ENCODE results near the gene CAMK2N1. TPM values are rescaled to one million over a fixed set of nuclear protein-coding genes. Genes with fewer than 3 reads are reported as not detected.

Gene CAMK2N1
- total and polyA plus RNA-seq, 8 donors = 17.9 to 91.0 (median 61.8) TPM

- peaks cover 0 to 36% of the 10 kb centered on the region in 2 donors for H3K27me3 ChIP-seq
- ATAC-seq (peak; percentile 90), DNase-seq (peak; percentile 78 to 89 (median 84))
- peaks cover 0 to 13% of the 10 kb centered on the region in 2 donors for H3K36me3 ChIP-seq
- TF ChIP-seq CTCF (IDR thresholded peaks at IDR 0.05) = peak; percentile 91 to 99
- H3K4me1 ChIP-seq = peaks cover 6 to 29% of the 10 kb centered on the region in 2 donors
- no peaks in the 10 kb centered on the region for H3K9me3 ChIP-seq
- H3K27ac ChIP-seq = peak overlapping the region in 1 of 2 donors; percentile 4
- H3K4me3 ChIP-seq = no peak overlapping the region
- intact Hi-C loops (cut with DNase I) = loop anchor here in 1 of 2 donors (5.0 kb wide), 1 partner anchor 282 kb away; no protein-coding TSS in a partner anchor
Measured at GRCh38 chr1:20493839-20494608, 8.0 kb upstream of the CAMK2N1 start.

- intact Hi-C loops (cut with DNase I) = loop anchor here in 1 of 2 donors (5.0 kb wide), 1 partner anchor 281 kb away; no protein-coding TSS in a partner anchor
- Histone ChIP-seq H3K27ac (no peak overlapping the region), H3K4me1 (peaks cover 6 to 29% of the 10 kb centered on the region in 2 donors)
Measured at GRCh38 chr1:20493309-20493708, 7.3 kb upstream of the CAMK2N1 start.

GRCh38 chr1:20492751-20493150, 6.7 kb upstream of the CAMK2N1 start:
- Histone ChIP-seq H3K27ac (no peak overlapping the region), H3K9me3 (no peaks in the 10 kb centered on the region), H3K4me1 (peaks cover 6 to 29% of the 10 kb centered on the region in 2 donors), H3K4me3 (no peak overlapping the region), H3K36me3 (peaks cover 0 to under 1% of the 10 kb centered on the region in 2 donors), H3K27me3 (peaks cover 0 to 49% of the 10 kb centered on the region in 2 donors)
- no peak for TF ChIP-seq CTCF (IDR thresholded peaks at IDR 0.05)
- intact Hi-C loops (cut with DNase I) = loop anchor here in 1 of 2 donors (5.0 kb wide), 1 partner anchor 280 kb away; no protein-coding TSS in a partner anchor
- DNase-seq (no peak), ATAC-seq (no peak)

More at GRCh38 chr1:20493309-20493708, 7.3 kb upstream of the CAMK2N1 start:
- no peak for DNase-seq
- TF ChIP-seq CTCF (IDR thresholded peaks at IDR 0.05) = no peak
- H3K4me3 ChIP-seq = no peak overlapping the region
- ATAC-seq = no peak
- H3K9me3 ChIP-seq = no peaks in the 10 kb centered on the region
- H3K27me3 ChIP-seq = peaks cover 0 to 44% of the 10 kb centered on the region in 2 donors
- peaks cover 0 to 6% of the 10 kb centered on the region in 2 donors for H3K36me3 ChIP-seq

- DNase-seq (no peak), ATAC-seq (no peak)
- H3K27me3 ChIP-seq = peaks cover 6 to 58% of the 10 kb centered on the region in 2 donors
- peaks cover 6 to 29% of the 10 kb centered on the region in 2 donors for H3K4me1 ChIP-seq
- no peak for TF ChIP-seq CTCF (IDR thresholded peaks at IDR 0.05)
- no peaks in the 10 kb centered on the region for H3K36me3 ChIP-seq
- H3K4me3 ChIP-seq = no peak overlapping the region
- no peak overlapping the region for H3K27ac ChIP-seq
- H3K9me3 ChIP-seq = no peaks in the 10 kb centered on the region
- intact Hi-C loops (cut with DNase I) = loop anchor here in 1 of 2 donors (5.0 kb wide), 1 partner anchor 280 kb away; no protein-coding TSS in a partner anchor
Measured at GRCh38 chr1:20491866-20492265, 5.9 kb upstream of the CAMK2N1 start.

GRCh38 chr1:20491178-20491577, 5.2 kb upstream of the CAMK2N1 start:
- no peaks in the 10 kb centered on the region for H3K9me3 ChIP-seq
- H3K27ac ChIP-seq = no peak overlapping the region
- peaks cover 12 to 65% of the 10 kb centered on the region in 2 donors for H3K27me3 ChIP-seq
- H3K4me1 ChIP-seq = peaks cover 12 to 32% of the 10 kb centered on the region in 2 donors
- ATAC-seq (no peak), DNase-seq (no peak)
- no peak overlapping the region for H3K4me3 ChIP-seq
- no peaks in the 10 kb centered on the region for H3K36me3 ChIP-seq
- TF ChIP-seq CTCF (IDR thresholded peaks at IDR 0.05) = no peak
- intact Hi-C loops (cut with DNase I) = loop anchor here in 1 of 2 donors (5.0 kb wide), 1 partner anchor 279 kb away; no protein-coding TSS in a partner anchor
